RWPE1 (cell line): Measurements from ENCODE around the gene ESPN.
"Not testable (repeated sequence)": the region's sequence is repeated elsewhere in the genome, so short reads cannot be mapped to it uniquely, and the experiment has no call there.

Experiments
- CTCF ChIA-PET: fragments of 350-600 bp; sonication (Branson Sonifier 250); formaldehyde crosslinking; extraction: SDS; loops from one replicate; lab custom pipeline; 2021; lab: Yijun Ruan, JAX
- POLR2A ChIA-PET: fragments of 400-600 bp; formaldehyde crosslinking; extraction: SDS; loops from one replicate; lab custom pipeline; 2020; ENCODE audit warnings: antibody characterized with exemption; ENCODE audit not compliant: low non-redundant PET; lab: Yijun Ruan, JAX
- DNase-seq: peaks from one replicate; pipeline ENCODE4 v3.0.0; 2012; ENCODE audit warnings: low spot score
- H3K27ac ChIP-seq: fragments of 450-650 bp; 2 replicates; pipeline ENCODE4 v1.5.1; 2017
- CTCF ChIP-seq: fragments of 450-650 bp; conservative IDR thresholded peaks from 2 replicates; pipeline ENCODE4 v1.5.1; 2017; ENCODE audit warnings: low read depth, mild to moderate bottlenecking

Gene ESPN

GRCh38 chr1:6424000-6424565 is 493 bp upstream of the ESPN start:
- ChIA-PET POLR2A (no interaction called here), CTCF (interaction anchor here (0.5 to 6.8 kb wide), 15 partner anchors 9 to 382 kb away, joined by 3 to 85 read pairs (median 4); no protein-coding TSS in a partner anchor)
- TF ChIP-seq CTCF = no peak
- H3K27ac ChIP-seq = peak overlapping the region; percentile 88
- DNase-seq = no peak

DNA sequence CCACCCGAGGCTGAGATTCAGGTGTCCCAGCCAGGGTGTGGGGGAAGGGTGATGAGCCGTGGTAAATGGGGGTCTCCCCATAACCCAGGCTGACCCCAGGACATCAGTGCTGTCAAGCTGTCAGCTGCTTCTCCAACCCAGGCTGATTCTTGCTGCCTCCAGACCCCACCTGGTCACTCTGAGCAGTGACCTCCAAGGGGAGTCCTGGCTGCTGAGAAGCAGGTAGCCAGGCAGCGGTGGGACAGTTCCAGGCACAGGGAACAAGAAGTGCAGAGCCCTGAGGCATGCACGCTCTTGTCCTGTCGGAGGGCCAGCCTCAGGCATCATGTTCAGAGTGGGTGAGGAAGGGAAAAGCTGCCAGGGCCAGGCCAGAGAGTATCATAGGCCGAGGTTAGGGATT is 1.1 kb downstream of the ESPN start:
- TF ChIP-seq CTCF = no peak
- no peak for DNase-seq
- H3K27ac ChIP-seq = peak overlapping the region; percentile 88
- ChIA-PET CTCF (interaction anchor here (1.0 to 1.1 kb wide), 3 partner anchors 12 to 181 kb away, joined by 3 to 9 read pairs (median 4); no protein-coding TSS in a partner anchor), POLR2A (no interaction called here)

DNA sequence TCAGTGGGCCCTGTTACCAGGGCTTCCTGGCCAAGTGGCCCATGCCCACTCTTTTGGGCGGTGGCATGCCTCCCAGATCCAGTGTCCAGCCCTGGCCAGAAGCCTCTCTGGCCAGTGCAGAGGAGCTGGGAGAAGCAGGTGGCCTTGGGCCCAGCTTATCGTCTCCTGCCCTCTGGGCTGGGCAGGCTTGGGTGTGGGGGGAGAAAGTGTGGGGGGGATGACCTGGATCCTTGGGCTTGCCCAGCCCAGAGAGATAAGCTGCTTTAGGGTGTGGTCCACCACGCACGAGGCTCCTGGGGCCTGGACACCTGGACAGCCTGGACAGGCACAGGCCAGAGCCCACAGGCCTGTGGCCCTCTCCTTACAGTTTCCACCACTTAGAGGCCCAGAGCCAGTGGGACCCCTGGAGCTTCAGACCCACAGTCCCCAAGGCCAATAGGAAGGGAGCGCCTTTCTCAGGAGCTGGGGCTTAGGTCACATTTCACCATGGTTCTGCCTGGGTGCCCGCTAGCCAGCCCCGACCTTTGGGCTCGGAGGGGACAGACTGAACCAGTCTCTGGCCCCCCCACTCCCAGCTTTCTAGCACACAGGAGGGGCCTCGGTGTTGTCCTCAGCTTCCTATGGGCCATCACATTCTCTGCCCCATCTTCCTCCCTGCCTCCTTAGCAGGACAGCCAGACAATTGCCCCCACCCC is 1.8 kb downstream of the ESPN start:
- no peak for TF ChIP-seq CTCF
- peak overlapping the region; percentile 88 for H3K27ac ChIP-seq
- no peak for DNase-seq
- ChIA-PET POLR2A (no interaction called here), CTCF (interaction anchor here (0.7 to 1.1 kb wide), 2 partner anchors 12 to 670 kb away, joined by 3 to 9 read pairs; no protein-coding TSS in a partner anchor)

DNA sequence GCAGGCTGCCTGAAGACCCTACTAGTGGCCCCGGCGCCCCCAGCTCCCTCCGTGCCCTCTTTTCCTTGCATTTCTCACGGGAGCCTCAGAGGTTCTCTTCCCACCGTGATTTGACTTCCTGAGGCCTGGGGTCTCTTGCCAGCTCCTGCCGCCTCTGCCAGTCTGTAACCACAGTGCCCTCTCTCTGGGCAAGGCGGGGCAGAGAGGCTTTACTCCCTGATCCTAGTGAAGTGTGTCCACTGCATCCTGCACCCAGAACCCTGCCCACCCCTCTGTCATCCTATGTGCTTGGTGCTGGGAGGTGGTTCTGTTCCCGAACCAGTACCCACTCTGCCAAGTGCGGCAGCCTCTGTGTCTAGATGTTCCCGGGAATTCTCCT is 2.4 kb downstream of the ESPN start:
- DNase-seq = no peak
- TF ChIP-seq CTCF = no peak
- ChIA-PET CTCF (interaction anchor here (1.1 kb wide), 1 partner anchor 11 kb away, joined by 9 read pairs; no protein-coding TSS in a partner anchor), POLR2A (no interaction called here)
- H3K27ac ChIP-seq = peak overlapping the region; percentile 88

DNA sequence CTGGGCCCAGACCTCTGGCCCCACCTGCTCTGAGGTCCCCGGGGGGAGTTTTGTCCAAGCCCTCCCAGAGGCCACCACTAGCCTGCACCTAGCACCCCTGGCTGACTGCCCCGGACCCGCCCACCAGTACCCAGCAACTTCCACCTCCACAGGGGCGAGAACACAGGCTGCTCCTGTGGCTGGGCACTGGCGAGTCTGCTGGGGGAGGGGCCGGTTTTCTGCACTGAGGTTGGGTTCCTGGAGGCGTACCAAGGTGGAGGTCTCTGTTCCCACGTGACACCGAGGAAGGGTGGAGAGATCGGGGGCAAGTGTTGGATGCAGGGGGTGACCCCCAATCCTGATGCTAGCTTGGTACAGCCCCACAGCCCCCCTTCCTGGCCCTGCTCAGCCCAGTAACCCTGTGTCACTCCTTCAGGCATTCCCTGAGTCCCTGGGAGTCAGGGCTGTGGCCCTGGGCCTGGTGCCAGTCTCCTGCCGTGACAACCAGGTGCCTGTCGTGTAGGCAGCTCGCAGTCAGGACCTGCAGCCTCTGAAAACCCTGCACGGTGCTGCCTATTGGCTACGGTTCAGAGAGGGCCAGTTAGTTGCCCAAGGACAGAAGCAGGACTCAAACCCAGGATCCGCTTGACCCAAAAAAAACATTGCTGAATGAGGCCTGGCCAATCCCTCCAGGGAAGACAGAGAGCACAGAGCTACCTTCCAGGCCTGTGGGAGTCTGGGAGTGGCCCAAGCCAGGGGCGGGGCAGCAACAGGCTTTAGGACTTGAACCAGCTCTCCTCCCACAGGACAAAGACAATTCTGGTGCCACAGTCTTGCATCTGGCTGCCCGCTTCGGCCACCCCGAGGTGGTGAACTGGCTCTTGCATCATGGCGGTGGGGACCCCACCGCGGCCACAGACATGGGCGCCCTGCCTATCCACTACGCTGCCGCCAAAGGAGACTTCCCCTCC is 3.1 kb downstream of the ESPN start:
- peak overlapping the region; percentile 88 for H3K27ac ChIP-seq
- POLR2A ChIA-PET = no interaction called here
- CTCF ChIA-PET = interaction anchor here (0.6 kb wide), 1 partner anchor 240 kb away, joined by 3 read pairs; no protein-coding TSS in a partner anchor
- no peak for DNase-seq
- no peak for TF ChIP-seq CTCF

GRCh38 chr1:6428453-6428852 is 3.9 kb downstream of the ESPN start:
- DNase-seq, POLR2A ChIA-PET: not testable (repeated sequence)
- H3K27ac ChIP-seq = peak overlapping the region; percentile 88
- CTCF ChIA-PET = interaction anchor here (1.0 kb wide), 1 partner anchor 9 kb away, joined by 3 read pairs; no protein-coding TSS in a partner anchor

DNA sequence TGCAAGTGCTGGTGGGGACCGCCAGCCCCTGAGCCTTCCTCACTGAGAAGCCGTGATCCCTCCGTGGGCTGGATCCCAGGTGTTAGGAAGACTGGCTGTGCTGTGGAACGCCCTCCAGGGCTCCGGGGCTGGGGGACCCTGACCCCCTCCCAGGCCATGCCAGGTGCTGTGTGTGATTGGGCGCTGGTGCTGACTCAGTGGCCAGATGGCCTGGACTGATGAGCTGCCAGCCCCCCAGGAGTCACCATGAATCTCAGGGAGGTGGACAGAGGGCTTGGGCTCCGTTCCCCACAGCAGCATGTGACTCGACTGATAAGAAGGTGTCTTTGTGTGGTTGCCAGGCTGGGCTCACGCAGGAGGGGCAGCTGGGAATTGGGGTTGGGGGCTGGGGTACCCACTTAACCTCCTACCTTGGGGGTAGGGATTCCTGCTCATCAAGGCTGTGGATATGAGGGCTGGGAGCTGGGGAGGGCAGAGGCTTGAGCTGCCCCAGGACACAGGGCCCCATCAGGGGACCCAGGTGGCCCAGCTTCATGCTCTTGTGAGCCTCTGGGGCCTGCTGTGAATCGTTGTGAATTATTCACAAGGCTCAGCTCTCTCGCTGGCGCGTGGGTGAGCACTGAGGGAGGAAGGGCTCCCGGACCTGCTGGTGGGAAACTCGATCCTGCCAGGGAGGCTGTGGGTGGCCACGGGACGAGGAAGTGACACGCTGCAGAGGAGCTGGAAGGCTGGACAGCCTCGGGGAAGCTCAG is 5.3 kb downstream of the ESPN start:
- H3K27ac ChIP-seq, DNase-seq, POLR2A ChIA-PET: not testable (repeated sequence)
- CTCF ChIA-PET = interaction anchor here (0.6 to 1.0 kb wide), 3 partner anchors 8 to 273 kb away, joined by 3 read pairs; no protein-coding TSS in a partner anchor

GRCh38 chr1:6431645-6432579 is 7.3 kb downstream of the ESPN start:
- POLR2A ChIA-PET, DNase-seq, H3K27ac ChIP-seq: not testable (repeated sequence)
- CTCF ChIA-PET = interaction anchor here (0.6 to 1.6 kb wide), 3 partner anchors 9 to 173 kb away, joined by 3 to 4 read pairs (median 3); no protein-coding TSS in a partner anchor
